HAP-1 (cell line): Measurements from ENCODE around the gene CORO7.
"Not testable (repeated sequence)": the region's sequence is repeated elsewhere in the genome, so short reads cannot be mapped to it uniquely, and the experiment has no call there.

Experiments used
- DNase-seq, 2 experiments: peaks; one replicate each; pipeline ENCODE4 v3.0.0-alpha.2; 2016 to 2020; ENCODE audit warnings: low spot score in 2 of 2
- H3K27me3 ChIP-seq: fragments of 250-450 bp; sonication (Bioruptor Pico); 2 replicates; pipeline ENCODE4 v1.5.1; 2020; ENCODE audit warnings: low read depth, mild to moderate bottlenecking, moderate library complexity
- H3K36me3 ChIP-seq: fragments of 250-450 bp; sonication (Bioruptor Pico); replicated peaks from 2 replicates; pipeline ENCODE4 v1.5.1; 2020; ENCODE audit warnings: mild to moderate bottlenecking
- H3K4me1 ChIP-seq: fragments of 250-450 bp; sonication (Bioruptor Pico); 2 replicates; pipeline ENCODE4 v1.5.1; 2020; ENCODE audit warnings: mild to moderate bottlenecking
- H3K4me3 ChIP-seq: fragments of 250-450 bp; sonication (Bioruptor Pico); 2 replicates; pipeline ENCODE4 v1.5.1; 2020; ENCODE audit warnings: mild to moderate bottlenecking, moderate library complexity
- H3K9me3 ChIP-seq: fragments of 250-450 bp; sonication (Bioruptor Pico); 2 replicates; pipeline ENCODE4 v1.5.1; 2020; ENCODE audit warnings: mild to moderate bottlenecking, moderate library complexity
- in situ Hi-C: fragments of 300-500 bp; cut with MboI; formaldehyde crosslinking; loops from 3 replicates; pipeline ENCODE4 v1.14.3; 2020; ENCODE audit warnings: low sequenced_read_pairs, inconsistent platforms, mixed read lengths

The CORO7 gene

DNA sequence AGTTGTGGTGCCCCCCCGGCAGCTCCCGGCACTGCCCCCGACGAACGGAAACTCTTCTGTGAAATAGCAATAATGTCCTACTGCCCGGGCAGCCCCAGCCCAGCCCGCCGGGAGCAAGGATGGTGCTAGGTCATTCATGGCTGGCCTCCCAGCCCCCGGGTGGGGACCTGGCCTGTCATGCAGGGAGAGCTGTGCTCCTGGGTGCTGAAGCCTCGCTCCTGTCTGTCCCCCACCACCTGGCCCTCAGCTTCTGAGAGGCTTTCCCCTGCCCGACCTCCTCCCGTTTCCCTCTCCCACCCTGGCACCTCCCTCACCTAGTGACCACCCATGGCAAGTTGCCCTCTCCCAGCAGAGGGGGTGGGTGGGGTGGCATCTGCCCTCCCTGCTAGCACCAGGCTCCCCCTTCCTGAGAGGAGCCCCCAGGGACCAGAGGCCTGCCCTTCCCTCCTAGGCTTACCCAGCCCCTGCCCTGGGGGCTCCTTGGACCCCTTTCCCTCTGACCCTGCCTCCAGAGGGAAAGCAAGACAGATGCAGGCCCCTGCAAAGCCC is 78.8 kb downstream of the CORO7 start:
- Histone ChIP-seq H3K27me3 (no peaks in the 10 kb centered on the region), H3K4me3 (no peak overlapping the region), H3K36me3 (peaks cover 59% of the 10 kb centered on the region), H3K9me3 (no peaks in the 10 kb centered on the region), H3K4me1 (no peaks in the 10 kb centered on the region)
- no peak for DNase-seq
- in situ Hi-C loops: loop anchor here (10.0 kb wide), 1 partner anchor 143 kb away; no protein-coding TSS in a partner anchor

DNA sequence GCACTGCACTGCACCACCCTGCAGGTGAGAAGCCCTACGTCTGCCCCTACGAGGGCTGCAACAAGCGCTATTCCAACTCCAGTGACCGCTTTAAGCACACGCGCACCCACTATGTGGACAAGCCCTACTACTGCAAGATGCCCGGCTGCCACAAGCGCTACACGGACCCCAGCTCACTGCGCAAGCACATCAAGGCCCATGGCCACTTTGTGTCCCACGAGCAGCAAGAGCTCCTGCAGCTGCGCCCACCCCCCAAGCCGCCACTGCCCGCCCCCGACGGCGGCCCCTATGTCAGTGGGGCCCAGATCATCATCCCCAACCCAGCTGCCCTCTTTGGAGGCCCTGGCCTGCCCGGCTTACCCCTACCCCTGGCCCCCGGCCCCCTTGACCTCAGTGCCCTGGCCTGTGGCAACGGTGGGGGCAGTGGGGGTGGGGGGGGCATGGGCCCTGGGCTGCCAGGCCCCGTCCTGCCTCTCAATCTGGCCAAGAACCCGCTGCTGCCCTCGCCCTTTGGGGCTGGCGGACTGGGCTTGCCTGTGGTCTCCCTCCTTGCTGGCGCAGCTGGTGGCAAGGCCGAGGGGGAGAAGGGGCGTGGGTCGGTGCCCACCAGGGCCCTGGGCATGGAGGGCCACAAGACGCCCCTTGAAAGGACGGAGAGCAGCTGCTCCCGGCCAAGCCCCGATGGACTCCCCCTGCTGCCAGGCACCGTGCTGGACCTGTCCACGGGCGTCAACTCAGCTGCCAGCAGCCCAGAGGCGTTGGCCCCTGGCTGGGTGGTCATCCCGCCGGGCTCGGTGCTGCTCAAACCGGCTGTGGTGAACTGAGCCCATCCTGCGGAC is 79.5 kb downstream of the CORO7 start:
- no peaks in the 10 kb centered on the region for H3K27me3 ChIP-seq
- peaks cover 59% of the 10 kb centered on the region for H3K36me3 ChIP-seq
- no peak overlapping the region for H3K4me3 ChIP-seq
- H3K9me3 ChIP-seq: no peaks in the 10 kb centered on the region
- no peak for DNase-seq
- in situ Hi-C loops: loop anchor here (10.0 kb wide), 1 partner anchor 142 kb away; no protein-coding TSS in a partner anchor
- no peaks in the 10 kb centered on the region for H3K4me1 ChIP-seq

DNA sequence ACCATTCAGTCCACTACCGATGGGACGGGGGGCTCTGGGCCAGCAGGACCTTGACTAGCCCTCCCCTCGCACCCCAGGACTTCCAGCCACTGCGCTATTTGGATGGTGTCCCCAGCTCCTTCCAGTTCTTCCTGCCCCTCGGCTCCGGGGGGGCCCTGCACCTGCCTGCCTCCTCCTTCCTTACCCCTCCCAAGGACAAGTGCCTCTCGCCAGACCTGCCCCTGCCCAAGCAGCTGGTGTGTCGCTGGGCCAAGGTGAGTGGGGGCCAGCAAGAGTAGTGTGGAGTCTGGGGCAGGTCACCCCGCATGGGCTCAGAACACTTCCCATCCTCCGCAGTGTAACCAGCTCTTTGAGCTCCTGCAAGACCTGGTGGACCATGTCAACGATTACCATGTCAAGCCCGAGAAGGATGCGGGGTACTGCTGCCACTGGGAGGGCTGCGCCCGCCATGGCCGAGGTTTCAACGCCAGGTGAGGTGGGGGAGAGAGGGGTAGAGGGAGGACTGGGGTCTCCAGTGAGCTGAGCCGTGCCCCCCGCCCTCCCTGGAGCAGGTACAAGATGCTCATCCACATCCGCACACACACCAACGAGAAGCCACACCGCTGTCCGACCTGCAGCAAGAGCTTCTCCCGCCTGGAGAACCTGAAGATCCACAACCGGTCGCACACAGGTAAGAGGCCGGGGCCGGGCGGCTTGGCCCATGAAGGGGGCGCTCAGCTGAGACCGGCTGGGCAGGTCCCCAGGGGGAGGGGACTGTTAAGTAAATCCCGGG is 81.5 kb downstream of the CORO7 start:
- no peak for DNase-seq
- no peak overlapping the region for H3K4me3 ChIP-seq
- no peaks in the 10 kb centered on the region for H3K27me3 ChIP-seq
- peaks cover 41% of the 10 kb centered on the region for H3K36me3 ChIP-seq
- in situ Hi-C loops: loop anchor here (10.0 kb wide), 1 partner anchor 140 kb away; no protein-coding TSS in a partner anchor
- H3K9me3 ChIP-seq: no peaks in the 10 kb centered on the region
- no peaks in the 10 kb centered on the region for H3K4me1 ChIP-seq

DNA sequence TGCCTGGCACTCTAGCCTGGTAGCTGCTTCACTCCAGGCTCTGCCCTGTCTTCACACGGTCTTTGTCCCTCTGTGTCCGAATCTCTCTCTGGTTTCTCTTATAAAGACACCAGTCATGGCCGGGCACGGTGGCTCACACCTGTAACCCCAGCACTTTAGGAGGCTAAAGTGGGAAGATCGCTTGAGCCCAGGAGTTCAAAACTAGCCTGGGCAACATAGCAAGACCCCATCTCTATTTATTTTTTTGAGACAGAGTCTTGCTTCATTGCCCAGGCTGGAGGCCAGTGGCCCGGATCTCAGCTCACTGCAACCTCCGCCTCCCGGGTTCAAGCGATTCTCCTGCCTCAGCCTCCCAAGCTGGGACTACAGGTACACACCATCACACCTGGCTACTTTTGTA is 82.7 kb downstream of the CORO7 start:
- not testable (repeated sequence) for DNase-seq, H3K27me3 ChIP-seq, H3K4me1 ChIP-seq, H3K4me3 ChIP-seq, H3K9me3 ChIP-seq
- in situ Hi-C loops: loop anchor here (10.0 kb wide), 1 partner anchor 139 kb away; no protein-coding TSS in a partner anchor
- peaks cover 34% of the 10 kb centered on the region for H3K36me3 ChIP-seq

DNA sequence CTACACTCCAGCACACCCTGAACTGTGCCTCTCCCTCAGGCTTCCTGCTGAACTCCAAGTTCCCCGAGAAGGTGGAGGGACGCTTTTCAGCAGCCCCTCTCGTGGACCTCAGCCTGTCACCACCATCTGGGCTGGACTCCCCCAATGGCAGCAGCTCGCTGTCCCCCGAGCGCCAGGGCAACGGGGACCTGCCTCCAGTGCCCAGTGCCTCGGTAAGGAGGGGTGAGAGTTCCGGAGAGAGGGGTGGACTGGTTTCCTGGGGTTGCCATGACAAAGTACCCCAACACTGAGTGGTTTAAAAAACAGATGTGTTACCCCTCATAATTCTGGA is 83.1 kb downstream of the CORO7 start:
- DNase-seq: no peak
- H3K36me3 ChIP-seq: peaks cover 30% of the 10 kb centered on the region
- in situ Hi-C loops: loop anchor here (10.0 kb wide), 1 partner anchor 138 kb away; no protein-coding TSS in a partner anchor

DNA sequence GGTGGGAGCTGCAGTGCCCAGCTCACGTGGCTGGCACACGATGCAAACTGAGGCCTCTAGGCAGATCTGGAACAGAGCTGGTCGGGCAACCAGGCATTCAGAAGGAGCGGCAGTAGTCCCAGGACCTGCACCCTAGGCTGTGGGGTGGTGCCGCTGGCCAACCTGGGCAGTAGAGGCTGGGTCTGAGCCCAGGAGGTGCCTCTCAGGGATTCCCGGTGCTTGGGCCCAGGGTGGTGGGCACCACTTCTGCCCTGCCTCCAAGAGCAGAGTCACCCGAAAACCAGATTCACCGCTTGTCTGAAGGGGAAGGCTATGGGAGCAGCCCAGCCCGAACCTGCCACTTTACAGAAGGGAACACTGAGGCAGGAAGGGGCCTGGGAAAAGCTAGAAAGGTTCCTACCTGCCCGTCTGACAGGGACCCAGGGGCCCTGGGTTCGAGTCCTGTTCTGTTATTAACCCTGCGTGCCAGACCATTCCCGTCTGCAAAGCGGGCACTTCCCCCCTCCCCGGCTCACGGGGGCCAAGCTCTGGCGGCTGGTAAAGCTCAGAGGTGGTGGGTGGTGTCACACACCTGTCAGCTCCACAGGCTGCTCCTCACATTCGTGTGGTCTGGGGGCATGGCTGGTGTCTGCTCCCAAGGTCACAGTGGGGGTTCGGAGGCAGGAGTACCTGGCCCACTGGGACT is 83.6 kb downstream of the CORO7 start:
- H3K27me3 ChIP-seq: no peaks in the 10 kb centered on the region
- no peak for DNase-seq
- H3K9me3 ChIP-seq: no peaks in the 10 kb centered on the region
- H3K36me3 ChIP-seq: peaks cover 25% of the 10 kb centered on the region
- no peak overlapping the region for H3K4me3 ChIP-seq
- peaks cover 7% of the 10 kb centered on the region for H3K4me1 ChIP-seq
- in situ Hi-C loops: loop anchor here (10.0 kb wide), 1 partner anchor 138 kb away; no protein-coding TSS in a partner anchor

More for the DNA sequence above, 83.1 kb downstream of the CORO7 start:
- Histone ChIP-seq H3K27me3 (no peaks in the 10 kb centered on the region), H3K4me3 (no peak overlapping the region), H3K9me3 (no peaks in the 10 kb centered on the region), H3K4me1 (peaks cover 3% of the 10 kb centered on the region)

DNA sequence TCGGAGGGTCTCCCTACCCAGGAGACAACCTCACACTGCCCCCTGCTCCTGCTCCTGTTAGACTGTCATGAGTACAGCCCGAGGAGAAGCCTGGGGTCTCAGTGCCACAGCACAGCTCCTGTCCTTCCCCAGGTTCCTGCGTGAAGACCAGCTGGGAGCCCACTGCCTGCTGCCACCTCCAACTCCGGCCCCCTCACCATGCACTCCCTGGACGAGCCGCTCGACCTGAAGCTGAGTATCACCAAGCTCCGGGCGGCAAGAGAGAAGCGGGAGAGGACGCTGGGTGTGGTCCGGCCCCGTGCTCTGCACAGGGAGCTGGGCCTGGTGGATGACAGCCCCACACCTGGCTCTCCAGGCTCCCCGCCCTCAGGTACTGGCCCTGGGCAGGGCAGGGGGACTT is 84.3 kb downstream of the CORO7 start:
- Histone ChIP-seq H3K9me3 (no peaks in the 10 kb centered on the region), H3K4me3 (no peak overlapping the region), H3K4me1 (peaks cover 7% of the 10 kb centered on the region), H3K27me3 (no peaks in the 10 kb centered on the region), H3K36me3 (peaks cover 25% of the 10 kb centered on the region)
- in situ Hi-C loops: loop anchor here (10.0 kb wide), 1 partner anchor 137 kb away; no protein-coding TSS in a partner anchor
- no peak for DNase-seq

DNA sequence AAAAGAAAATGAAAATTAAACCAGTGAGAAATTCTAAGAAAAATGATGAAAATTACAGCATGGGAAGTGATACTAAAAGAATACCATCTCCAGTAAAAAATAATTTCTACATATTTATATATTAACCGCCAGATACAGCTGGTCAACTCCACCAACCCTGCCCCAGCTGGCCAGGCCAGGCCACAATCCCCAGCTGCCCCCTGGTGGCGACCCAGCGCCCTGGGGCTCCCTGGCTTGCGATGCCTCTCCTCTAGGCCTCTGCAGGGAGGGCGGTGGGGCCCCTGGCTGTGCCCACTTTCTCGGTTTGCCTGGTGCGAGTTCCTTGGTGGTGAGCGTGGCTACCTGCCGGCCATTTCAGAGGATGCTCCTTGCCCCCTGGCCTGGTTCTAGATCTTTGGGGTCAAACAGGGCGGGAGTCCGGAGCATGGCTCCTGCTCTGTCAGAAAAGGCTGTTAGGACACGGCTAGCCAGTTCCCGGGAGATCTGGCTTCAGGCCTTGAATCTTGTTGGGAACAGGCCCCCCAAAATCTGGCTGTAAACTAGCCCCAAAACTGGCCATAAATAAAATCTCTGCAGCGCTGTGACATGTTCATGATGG is 86.0 kb downstream of the CORO7 start:
- in situ Hi-C loops: loop anchor here (10.0 kb wide), 1 partner anchor 136 kb away; no protein-coding TSS in a partner anchor
- H3K36me3 ChIP-seq: peaks cover 15% of the 10 kb centered on the region
- peak in 1 of 2 experiments; percentile 84 for DNase-seq
- H3K9me3 ChIP-seq: no peaks in the 10 kb centered on the region
- H3K4me3 ChIP-seq: no peak overlapping the region
- H3K4me1 ChIP-seq: peaks cover 7% of the 10 kb centered on the region
- H3K27me3 ChIP-seq: no peaks in the 10 kb centered on the region

DNA sequence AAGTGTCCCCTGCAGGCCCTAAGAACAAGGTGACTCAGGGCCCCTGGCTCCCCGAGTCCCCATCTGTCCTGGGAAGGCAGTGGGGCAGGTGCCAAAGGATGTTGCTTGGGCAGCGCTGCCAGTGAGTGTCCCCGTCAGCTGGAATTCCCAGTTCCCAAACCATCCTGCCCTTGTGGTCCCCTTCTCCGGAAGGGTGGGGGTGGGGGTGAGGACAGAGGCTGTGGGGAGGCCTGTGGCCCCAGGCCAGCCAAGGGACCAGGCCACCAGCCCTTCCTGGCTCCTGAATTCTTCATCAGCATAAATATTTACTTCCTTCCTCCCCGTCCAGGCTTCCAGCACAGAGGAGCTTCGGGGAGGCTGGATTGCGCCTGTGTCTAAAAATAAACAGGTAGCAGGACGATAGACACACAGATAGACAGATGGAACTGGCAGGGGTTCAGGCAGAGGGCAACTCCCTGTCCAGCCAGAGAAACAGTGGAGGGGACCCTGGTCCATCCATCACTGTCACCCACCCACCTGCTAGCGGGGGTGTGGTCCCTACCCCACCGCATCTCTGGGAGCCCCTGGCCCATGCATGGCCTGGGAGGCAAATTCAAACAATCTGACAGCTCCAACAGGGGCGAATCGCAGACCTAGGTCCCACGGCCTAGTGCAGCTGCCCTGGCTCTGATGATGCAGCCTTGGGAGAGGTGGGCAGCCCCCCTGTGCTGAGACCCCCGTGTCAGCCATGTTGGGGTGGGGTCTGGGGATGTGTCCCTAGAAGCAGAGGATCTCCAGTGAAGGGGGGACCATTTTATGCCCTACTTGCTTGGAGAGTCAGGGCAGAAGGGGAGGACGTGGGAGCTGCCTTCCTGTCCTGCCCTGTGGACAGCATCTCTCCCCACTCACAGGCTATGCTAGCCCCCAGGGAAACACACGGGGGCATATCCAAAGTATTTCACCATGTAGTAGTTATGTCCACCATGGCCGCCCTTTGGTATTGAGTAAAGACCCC is 87.3 kb downstream of the CORO7 start:
- Histone ChIP-seq H3K27me3 (no peaks in the 10 kb centered on the region), H3K4me3 (no peak overlapping the region), H3K4me1 (peaks cover 7% of the 10 kb centered on the region), H3K9me3 (no peaks in the 10 kb centered on the region), H3K36me3 (peaks cover 4% of the 10 kb centered on the region)
- no peak for DNase-seq
- in situ Hi-C loops: no loop called here

DNA sequence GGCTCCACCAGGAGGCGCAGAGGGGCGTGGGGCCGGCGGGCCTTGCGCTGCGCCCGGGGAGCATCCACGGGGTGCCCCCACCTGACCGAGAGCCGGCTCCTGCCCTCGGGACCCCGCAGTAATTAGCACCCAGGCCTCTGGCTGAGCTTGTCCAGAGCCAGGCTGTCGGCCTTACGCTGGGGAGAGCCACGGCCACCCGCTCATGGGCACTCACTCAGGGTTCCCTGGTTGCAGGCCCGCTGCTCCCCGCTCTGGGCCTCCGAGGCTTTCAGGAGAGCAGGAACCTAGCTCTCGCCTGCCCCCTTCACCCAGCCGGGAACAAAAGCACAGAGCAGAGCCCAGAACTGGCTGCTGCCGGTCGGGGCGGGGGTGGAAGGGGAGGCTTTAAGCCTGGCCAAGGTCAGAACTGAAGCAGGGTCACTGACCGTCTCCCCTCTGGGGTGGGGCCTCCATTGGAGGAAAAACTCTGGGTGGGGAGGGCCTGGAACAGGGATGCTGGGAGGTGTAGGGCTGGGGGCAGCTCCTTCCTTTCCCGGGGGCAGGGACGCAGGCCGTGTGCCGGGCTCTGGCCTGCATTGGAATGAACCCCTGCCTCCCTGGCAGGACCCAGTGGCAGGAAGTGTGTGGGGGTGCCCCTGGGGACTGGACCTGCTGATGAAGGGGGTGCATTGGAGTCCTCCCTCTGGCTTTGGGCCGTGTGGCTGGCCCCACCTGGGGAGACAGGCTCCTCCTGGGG is 88.2 kb downstream of the CORO7 start:
- Histone ChIP-seq H3K4me1 (peaks cover 7% of the 10 kb centered on the region), H3K9me3 (no peaks in the 10 kb centered on the region), H3K36me3 (peaks cover 4% of the 10 kb centered on the region), H3K4me3 (peak overlapping the region; percentile 33), H3K27me3 (no peaks in the 10 kb centered on the region)
- DNase-seq: peak; percentile 63 to 83
- in situ Hi-C loops: no loop called here

DNA sequence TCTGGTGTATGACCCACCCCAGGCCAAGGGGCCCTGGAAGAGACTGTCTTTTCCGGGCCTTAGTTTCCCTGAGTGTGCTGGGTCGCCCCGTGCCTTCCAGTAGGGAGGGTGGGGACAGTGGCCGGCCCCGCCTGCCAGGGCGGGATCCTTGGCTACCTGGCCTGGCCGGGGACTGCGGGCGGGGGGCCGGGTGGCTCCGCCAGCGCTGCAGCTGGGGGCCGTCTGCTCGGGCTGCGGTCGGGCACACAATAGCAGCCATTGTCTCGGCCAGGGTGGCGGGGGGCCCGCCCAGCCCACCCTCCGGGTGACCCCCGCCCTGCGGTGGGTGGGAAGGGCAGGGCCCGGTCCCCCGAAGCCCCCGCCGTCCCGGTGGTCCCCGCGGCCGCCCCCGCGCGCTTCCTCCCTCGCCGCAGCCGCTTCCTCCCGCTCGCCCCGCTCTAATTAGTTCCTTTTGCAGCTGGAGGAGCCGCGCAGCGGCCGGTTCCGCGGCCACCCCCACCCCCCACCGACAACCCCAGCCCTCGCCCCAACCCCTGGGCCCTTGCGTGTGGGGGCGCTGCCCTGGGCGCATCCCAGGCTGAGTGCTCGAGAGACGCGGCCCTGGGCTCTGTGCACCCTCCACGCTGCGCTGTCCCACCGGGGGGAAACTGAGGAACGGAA is 88.9 kb downstream of the CORO7 start:
- H3K4me3 ChIP-seq: peak overlapping the region; percentile 33
- in situ Hi-C loops: no loop called here

More for the DNA sequence above, 88.9 kb downstream of the CORO7 start:
- no peaks in the 10 kb centered on the region for H3K27me3 ChIP-seq
- no peak for DNase-seq
- H3K9me3 ChIP-seq: no peaks in the 10 kb centered on the region
- H3K4me1 ChIP-seq: peaks cover 7% of the 10 kb centered on the region
- no peaks in the 10 kb centered on the region; the same call in 1 of the 2 replicates for H3K36me3 ChIP-seq
